GM18526 (cell line): Measurements from ENCODE around the gene ELP6.

Source experiments
- POLR2A ChIP-seq: IDR thresholded peaks from 3 replicates; pipeline ENCODE4 v1.6.1; 2011; ENCODE audit not compliant: insufficient read length; ENCODE audit errors: extremely low read depth

Gene ELP6

DNA sequence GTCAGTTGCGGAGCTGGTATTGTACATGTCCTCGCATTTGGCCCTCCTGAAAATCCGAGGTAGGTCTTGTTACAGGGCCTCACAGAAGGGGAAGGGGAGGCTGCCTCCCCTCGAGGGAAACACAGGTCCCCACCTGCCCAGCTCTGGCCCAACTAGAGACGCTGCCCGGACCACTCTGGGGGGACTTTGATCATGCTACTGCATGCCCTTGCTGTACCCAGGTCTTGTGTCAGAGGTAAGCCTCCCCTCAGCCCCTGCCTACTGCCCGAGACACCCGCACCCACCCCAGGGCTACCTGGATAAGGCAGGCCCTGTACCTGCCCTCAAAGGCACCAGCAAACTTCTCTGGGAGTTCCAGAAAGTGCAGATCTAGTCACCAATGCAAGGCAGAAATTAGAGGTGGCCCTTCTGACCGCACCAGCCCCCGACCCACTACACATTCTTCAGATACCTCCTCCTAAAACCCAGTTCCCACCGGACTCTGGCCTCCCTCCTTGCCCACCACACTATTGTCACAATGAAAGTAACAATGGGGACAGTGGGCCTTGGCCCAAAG is 36.8 kb downstream of the ELP6 start:
- no peak for TF ChIP-seq POLR2A

DNA sequence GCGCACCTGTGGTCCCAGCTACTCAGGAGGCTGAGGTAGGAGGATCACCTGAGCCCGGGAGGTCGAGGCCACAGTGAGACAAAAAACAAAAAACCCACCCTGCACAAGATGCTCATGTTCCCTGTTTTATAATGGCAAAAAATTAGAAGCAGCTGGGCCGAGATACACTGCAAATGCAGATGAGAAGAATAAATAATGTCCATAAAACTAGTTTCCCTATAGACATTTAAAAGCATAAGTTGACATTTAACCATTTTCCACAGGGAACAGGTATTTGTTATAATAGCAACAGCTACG is 37.2 kb downstream of the ELP6 start:
- TF ChIP-seq POLR2A = no peak

DNA sequence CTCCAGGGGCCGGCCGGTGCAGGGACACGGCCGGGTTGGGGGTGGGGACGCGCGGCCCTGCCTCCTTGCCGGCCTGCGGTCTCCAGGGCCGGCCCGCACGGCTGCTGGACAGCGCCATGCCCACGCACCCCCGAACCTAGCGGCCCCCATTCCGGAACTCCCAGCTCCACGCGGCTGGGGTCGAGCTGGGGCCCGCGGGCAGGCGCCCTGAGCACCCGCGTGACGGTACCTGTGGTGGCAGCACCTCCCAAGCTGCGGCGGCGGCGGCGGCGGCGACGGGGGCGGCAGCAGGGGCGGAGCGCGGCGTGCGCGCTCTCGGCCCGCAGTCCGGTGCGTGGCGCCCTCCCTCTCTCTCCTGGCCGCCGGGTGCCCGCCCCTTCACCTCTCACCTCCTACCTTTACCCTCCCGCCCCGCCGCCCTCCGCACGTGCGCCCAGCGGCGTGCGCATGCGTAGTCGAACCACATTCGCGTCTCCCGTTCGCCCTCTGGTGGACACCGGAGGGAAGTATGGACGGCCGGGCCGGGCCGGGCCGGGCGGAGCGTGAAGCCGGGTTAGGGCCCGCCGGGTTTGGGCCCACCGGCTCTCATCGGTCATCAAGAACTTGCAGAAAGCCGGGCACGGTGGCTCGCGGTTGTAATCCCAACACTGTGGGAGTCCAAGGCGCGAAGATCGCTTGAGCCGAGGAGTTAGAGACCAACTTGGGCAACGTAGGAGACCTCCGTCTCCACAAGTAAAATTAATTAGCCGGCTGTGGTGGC is 37.8 kb downstream of the ELP6 start, which contains the start of gene SCAP:
TSS of gene SCAP (minus strand) at position 372 of the 760 bp plus-strand sequence. CDS start 32,948 bp downstream, outside the sequence.
- peak; percentile 54 for TF ChIP-seq POLR2A

- no peak for TF ChIP-seq POLR2A
These were observed 38.4 kb downstream of the ELP6 start for GRCh38 chr3:47475029-47475569.

DNA sequence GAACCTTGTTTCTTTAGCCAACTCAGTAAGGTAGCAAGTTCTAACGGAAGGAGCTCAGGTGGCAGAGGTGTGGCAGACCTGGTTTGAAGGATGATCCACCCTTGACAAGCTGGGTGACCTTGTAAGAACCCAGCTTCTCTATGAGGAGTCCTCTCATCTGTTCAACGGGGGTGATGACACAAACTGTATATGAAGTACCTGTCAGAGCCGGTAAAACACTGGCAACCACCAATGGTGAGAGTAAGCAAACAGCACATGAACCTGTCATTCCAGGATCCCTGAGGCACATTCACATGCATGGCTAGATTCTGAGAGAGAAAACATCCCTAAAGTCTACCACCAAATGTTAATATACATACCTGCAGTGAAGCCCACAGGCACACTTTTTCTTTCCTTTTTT is 40.1 kb downstream of the ELP6 start:
- no peak for TF ChIP-seq POLR2A

- TF ChIP-seq POLR2A = no peak
These were observed 43.9 kb downstream of the ELP6 start for GRCh38 chr3:47469616-47470015.

- TF ChIP-seq POLR2A = no peak
These were observed 48.9 kb downstream of the ELP6 start for GRCh38 chr3:47464588-47464987.

DNA sequence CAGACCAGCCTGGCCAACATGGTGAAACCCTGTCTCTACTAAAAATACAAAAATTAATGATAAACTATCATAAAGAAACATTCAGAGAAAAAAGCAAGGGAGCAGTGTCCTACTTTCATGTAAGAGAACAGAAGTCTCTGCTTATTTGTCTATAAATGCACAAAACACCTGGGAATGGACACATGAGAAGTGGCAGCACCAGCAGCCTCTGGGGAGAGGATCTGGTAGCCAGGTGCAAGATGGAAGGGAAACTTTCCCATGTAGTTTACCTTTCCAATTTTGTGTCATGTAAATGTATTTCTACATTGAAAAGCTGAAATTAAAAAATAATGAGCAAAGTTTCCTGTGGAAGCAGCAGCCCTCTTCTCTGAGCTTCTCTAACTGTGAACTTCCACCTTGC is 56.5 kb downstream of the ELP6 start:
- TF ChIP-seq POLR2A = no peak

GRCh38 chr3:47455806-47456452 is 57.6 kb downstream of the ELP6 start:
- TF ChIP-seq POLR2A = no peak

GRCh38 chr3:47452453-47453215 is 60.9 kb downstream of the ELP6 start:
- no peak for TF ChIP-seq POLR2A
